GM19467 (cell line): ENCODE results near the gene TBC1D24.
"Not testable (repeated sequence)": the region's sequence is repeated elsewhere in the genome, so short reads cannot be mapped to it uniquely, and the experiment has no call there.

ENCODE experiments used
- ATAC-seq: cut with Tn5 transposase; IDR thresholded peaks from one replicate; pipeline ENCODE4 v1.9.1; 2021; ENCODE audit warnings: mild to moderate bottlenecking, moderate library complexity; ENCODE audit not compliant: unreplicated experiment

TBC1D24 gene

DNA sequence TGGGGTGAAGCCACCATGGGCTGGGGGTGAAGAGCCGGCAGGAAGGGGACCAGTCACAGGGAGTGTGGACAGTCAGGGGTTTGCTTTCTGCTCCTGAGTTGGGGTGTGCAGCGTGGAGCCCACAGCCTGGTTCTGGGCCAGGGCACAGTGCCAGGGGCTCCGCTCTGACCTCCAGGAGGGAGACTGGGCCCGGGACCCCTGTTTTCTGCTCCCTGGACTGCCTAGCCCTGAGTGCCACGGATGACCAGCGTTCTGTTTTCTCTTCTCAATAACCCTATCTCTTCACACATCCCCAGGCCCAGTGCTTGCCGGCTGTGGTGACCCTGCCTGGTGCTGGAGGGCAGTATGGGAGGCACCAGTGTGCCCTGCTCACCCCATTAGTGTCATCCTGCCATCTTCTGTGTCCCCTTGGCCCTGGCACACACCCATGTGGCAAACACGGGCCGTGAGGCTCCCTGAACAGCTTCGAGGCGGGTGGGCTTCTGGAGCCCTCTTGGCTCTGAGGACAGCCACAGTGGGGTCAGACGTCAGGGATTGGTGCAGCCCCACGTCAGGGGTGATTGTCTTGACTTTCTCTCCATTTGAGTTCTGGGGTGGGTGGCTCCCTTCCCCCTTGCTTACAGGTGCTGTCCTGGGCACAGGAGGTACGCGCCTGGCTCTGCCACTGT, 55.2 kb downstream of the TBC1D24 start:
- no peak for ATAC-seq

- no peak for ATAC-seq
Observed at GRCh38 chr16:2530629-2531318, 55.8 kb downstream of the TBC1D24 start.

DNA sequence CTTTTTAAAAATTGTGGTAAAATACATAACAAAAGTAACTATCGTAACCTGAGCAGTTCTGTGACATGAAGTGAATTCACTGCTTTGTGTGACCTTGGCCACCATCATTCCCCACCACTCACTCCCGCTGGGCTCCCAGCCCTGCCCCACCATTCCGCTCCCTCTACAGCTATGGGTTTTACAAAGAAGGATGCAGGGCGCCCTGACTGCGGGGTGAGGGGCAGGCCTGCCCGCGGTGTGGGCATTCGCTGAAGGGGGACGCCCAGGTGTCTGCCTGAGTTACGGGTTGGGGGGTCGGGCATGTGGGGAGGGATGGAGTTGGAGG, 56.4 kb downstream of the TBC1D24 start, which contains the start of gene CEMP1:
Gene CEMP1 (minus strand): TSS at position 38 of the 325 bp plus-strand sequence. CDS start 335 bp downstream, outside the sequence.
- ATAC-seq = no peak

DNA sequence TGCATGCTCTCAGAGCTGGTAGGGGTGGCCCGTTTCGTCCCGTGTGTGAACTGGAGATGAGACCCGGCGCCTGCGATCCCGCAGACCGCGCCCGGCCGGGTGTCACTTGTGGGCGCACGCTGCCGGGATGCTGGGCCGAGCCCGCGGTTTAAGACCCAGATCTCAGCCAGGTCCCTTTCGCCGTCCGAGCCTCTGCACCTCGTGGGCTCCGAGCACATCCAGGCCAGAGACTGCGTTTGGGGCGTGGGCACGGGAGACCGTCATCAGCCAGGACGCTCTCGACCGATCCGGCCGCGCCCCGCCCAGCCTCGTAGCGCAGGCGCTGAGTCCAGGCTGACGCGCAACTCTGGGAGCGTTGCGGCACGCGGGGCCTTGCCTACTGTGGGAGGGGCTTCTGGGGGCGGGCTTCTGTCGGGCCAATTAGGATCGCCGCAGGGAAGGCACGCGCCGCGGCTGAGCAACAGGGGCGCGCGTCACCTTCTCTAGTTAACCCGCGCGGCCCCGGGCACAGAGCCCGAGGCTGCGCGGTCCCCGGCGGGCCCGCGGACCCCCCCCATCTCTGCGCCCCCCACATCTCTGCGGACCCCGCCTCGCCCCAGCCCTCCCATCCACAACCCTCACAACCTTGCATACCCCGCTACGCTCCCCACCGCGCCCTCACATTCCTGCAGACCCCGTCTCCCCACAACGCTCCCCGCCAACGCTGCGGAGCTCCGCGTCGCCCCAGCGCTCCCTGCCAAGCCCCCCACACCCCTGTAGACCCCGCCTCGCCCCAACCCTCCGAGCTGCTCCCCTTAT, 57.0 kb downstream of the TBC1D24 start:
- ATAC-seq = peak; percentile 68

DNA sequence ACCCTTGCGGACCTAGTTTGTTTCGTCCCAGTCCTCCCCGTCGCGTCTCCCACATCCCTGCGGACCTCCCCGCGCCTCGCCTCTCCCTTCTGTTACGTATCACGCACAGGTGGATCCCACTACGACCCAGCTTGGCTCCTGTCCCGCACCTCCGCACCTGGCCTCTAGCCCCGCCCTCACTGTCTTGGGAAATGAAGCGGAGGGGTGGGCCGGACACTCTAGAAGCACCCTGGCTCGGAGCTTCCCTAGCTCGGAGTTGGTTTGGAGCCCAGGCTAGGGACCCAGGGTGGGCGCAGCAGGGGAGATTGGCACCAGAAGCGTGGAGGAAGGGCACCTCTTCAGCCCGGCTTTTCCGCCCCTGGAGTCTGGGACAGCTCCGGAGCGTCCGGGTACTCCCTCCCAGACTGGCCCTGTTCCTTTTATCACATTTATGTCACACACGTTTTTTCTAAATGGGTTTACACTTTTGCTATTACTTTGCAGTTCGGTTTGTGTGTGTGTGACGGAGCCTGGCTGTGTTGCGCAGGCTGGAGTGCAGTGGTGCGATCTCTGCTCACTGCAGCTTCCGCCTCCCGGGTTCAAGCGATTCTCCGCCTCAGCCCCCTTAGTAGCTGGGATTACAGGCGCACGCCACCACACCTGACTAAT, 57.7 kb downstream of the TBC1D24 start:
- ATAC-seq = no peak

DNA sequence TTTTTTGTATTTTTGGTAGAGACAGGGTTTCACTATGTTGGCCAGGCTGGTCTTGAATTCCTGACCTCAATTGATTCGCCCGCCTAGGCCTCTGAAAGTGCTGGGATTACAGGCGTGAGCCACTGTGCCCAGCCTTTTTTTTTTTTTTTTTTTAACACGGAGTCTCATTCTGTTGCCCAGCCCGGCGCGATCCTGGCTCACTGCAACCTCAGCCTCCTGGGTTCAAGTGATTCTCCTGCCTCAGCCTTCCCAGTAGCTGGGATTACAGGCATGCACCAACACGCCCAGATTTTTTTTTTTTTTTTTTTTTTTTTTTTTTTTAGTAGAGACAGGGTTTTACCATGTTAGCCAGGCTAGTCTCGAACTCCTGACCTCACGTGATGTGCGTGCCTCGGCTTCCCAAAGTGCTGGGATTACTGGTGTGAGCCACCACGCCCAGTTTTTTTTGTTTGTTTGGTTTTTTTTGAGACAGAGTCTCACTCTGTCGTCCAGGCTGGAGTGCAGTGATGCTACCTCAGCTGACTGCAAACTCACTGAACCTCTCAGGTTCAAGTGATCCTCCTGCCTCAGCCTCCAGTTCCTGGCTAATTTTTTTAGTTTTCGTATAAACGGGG, 58.3 kb downstream of the TBC1D24 start:
- not testable (repeated sequence) for ATAC-seq

DNA sequence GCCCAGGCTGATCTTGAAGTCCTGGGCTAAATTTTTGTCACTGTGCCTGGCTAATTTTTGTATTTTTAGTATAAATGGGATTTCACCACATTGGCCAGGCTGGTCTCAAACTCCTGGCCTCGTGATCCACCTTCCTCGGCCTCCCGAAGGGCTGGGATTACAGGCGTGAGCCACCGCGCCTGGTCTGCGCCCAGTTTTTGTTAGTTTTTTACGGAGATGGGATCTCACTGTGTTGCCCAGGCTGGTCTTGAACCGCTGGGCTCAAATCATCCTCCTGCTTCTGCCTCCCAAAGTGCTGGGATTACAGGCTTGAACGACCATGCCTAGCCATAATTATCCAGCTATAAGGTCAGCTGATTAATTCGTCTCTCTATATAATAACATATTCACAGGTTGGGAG, 59.0 kb downstream of the TBC1D24 start:
- ATAC-seq = no peak

DNA sequence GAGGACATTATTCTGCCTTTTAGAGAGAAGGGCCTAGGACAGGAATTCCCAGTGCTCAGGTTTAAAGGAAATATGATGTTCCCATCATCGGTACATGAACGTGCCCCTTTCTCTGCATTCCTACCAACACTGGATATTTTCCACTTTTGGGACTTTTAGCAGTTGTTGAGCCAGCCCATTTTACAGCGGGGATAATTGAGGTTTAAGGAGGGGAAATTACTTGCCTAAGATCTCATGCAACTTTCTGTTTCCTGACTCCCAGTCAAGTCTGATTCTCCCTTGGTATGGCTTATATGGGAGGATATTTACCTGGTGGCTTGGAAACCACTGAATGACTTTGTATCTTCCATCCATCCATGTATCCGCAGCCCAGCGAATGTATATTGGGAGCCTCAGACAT, 59.4 kb downstream of the TBC1D24 start:
- not testable (repeated sequence) for ATAC-seq

GRCh38 chr16:2535625-2536013, 60.7 kb downstream of the TBC1D24 start:
- no peak for ATAC-seq

DNA sequence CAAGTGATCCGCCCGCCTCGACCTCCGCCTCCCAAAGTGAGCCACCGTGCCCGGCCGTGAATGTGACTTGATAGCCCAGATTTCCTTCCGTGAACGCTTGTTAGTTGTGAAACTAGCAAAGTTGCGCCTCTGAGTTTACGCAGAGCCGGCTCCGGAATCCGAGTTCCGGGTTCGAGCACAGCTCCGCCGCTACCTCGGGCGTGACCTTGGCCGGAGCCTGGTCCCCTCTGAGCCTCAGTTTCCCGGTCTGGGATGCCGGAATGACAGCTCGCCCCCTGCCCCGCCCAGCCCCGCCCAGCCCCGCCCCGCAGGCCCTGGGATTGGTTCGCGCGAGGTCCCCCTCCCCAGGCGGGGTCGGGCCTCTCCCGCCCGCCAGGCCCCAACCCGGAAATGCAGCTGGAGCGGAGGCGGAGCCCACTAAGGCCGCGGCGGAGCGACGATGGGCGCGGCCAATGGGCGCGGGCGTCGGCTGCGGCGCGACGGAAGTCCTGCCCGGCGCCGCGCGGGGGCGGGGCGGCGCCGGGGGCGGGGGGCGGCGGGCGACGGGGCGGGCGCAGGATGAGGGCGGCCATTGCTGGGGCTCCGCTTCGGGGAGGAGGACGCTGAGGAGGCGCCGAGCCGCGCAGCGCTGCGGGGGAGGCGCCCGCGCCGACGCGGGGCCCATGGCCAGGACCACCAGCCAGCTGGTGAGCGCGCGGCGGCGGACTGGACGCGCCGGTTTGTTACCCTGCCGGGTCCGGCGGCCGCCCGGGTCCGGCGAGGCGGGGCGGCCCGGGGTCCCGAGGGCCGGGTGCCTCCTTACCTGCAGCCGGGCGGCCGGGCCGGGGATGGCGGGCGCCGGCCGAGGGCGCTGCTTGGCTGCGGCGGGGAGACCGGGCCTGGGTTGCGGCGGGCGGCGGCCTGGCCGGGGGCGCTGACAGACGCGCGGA, 62.8 kb downstream of the TBC1D24 start, which contains the start of gene PDPK1:
Gene PDPK1 (plus strand): TSS at position 571 of the 929 bp plus-strand sequence. CDS start 92 bp downstream, at position 663.
- ATAC-seq = peak; percentile 73

- not testable (repeated sequence) for ATAC-seq
Observed at GRCh38 chr16:2539192-2539844, 64.4 kb downstream of the TBC1D24 start.

DNA sequence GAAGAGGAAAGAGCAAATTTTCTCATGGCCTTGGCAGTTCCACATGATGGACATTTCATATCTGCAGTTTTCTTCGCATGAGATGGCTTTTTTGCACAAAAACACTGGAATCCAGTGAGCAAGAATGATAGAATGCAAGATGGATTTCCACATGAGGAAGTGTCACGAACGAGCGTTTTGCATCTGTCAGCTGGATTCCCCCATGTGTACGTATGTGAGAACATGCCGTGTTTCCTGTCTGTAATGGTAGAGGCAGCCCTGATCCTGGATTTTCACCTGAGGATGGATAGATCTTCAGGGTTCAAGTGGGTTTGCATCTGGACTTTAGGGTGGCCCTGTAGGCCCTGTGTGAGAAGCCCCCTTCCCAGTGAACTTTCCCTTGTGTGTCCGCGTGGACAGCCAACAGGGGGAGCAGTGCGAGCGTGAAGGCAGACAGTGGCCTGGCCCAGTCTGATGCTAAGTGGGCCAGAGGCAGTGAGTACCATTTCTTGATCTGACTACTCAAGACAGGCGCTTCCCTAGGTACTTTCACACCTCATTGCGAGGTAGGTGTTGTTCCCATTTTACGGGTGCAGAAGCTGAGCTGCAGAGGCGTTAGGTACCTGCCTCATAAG, 65.0 kb downstream of the TBC1D24 start:
- not testable (repeated sequence) for ATAC-seq

- ATAC-seq = not testable (repeated sequence)
Observed at GRCh38 chr16:2540912-2541311, 66.0 kb downstream of the TBC1D24 start.

DNA sequence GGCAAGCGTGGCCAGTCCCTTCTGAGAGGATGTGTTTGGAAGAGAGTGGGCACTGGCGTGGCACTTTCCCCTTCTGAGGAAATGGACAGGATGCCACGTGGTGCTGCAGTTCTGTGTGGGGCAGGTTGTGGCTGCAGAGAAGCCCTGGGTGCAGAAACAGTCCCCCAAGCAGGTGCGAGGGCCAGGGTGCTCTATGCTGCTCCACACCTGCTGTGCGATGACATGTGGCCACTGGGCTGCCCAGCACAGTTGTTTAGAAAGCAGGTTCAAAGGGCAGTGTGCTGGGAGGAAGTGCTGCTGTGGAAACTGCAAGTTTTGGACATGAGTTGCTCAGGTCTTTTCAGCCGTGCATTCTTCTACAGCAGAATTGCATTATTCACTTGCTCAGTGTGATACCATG, 66.5 kb downstream of the TBC1D24 start:
- not testable (repeated sequence) for ATAC-seq

DNA sequence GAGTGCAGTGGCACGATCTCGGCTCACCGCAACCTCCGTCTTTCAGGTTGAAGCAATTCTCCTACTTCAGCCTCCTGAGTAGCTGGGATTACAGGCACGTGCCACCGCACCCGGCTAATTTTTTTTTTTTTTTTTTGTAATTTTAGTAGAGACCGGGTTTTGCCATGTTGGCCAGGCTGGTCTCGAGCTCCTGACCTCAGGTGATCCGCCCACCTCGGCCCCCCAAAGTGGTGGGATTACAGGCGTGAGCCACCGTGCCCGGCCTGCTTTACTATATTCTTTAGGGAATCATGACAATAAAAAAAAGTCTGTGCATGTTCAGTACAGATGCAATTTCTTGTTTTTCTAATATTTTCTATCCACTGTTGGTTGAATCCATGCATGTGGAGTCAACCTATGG, 68.8 kb downstream of the TBC1D24 start:
- ATAC-seq = not testable (repeated sequence)

DNA sequence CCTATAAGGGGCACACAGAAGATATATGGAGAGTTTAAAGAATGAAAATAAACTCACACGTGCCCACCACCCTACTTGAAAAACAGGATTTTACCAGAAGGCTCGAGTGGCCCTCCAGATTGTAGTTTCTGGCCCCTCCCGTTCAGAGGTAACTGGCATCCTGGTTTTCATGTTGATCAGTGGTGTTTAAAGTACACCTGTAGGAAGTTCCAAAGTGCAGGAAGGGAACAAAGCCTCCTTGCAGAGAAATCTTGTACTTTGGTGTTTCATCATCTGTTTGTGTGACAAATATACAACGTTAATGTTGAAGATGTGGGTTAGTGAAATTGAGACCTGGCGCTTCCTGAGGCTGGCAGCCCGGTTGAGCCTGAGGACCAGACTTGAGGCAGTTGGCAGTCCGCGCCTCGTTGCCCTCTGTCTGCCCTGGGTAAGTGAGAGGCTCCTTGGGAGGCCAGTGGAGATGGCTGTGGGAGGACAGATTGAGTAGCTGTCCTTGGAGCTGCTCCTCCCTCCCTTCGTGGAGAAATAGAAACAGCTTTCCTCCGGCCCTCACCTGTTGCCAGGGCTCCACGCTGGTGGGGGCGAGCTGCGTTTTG, 75.5 kb downstream of the TBC1D24 start:
- ATAC-seq = not testable (repeated sequence)

DNA sequence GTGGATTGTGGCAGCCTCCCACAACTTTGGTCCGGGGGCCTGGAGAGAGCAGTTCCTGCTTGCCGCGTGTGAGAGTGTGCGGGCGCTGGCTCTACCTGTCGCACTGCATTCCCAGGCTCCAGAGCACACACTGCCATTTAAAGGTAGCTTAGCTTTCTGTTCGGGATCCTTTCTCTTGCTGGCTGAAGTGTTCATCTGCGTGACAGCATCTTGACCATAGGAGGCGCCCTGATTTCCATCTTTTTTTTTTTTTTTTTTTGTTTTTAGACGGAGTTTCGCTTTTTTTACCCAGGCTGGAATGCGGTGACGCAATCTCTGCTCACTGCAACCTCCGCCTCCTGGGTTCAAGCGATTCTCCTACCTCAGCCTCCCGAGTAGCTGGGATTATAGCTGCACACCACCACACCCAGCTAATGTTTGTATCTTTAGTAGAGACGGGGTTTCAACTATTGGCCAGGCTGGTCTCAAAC, 76.5 kb downstream of the TBC1D24 start:
- ATAC-seq = not testable (repeated sequence)
